Central memory CD4-positive, alpha-beta T cell (primary cell): Measurements from ENCODE around the gene TCF3.
A peak's percentile ranks its signal among the peaks of the same experiment; 100 is the strongest.
"Not testable (repeated sequence)": the region's sequence is repeated elsewhere in the genome, so short reads cannot be mapped to it uniquely, and the experiment has no call there.

Source experiments
- DNase-seq: peaks from one replicate; pipeline ENCODE4 v3.0.0; 2022

Gene TCF3

GRCh38 chr19:1672769-1673644 lies 20.6 kb upstream of the TCF3 start:
- no peak for DNase-seq

- peak; percentile 36 for DNase-seq
Measured at GRCh38 chr19:1672038-1672768, 19.8 kb upstream of the TCF3 start.

GRCh38 chr19:1671716-1672037 lies 19.3 kb upstream of the TCF3 start:
- no peak for DNase-seq

GRCh38 chr19:1670747-1671146 lies 18.3 kb upstream of the TCF3 start:
- DNase-seq, result not testable (repeated sequence)

- DNase-seq, result peak; percentile 29
Measured at GRCh38 chr19:1668486-1669270, 16.3 kb upstream of the TCF3 start.

- DNase-seq, result no peak
Measured at GRCh38 chr19:1668048-1668485, 15.7 kb upstream of the TCF3 start.

GRCh38 chr19:1665565-1666047 lies 13.2 kb upstream of the TCF3 start:
- no peak for DNase-seq

GRCh38 chr19:1663852-1664251 lies 11.4 kb upstream of the TCF3 start:
- no peak for DNase-seq

GRCh38 chr19:1663227-1663626 lies 10.8 kb upstream of the TCF3 start:
- DNase-seq, result not testable (repeated sequence)

- no peak for DNase-seq
Measured at GRCh38 chr19:1661995-1662394, 9.6 kb upstream of the TCF3 start.

- DNase-seq, result no peak
Measured at GRCh38 chr19:1659084-1659427, 6.6 kb upstream of the TCF3 start.

- no peak for DNase-seq
Measured at GRCh38 chr19:1658150-1659083, 6.0 kb upstream of the TCF3 start.

GRCh38 chr19:1657746-1658145 lies 5.3 kb upstream of the TCF3 start:
- DNase-seq, result no peak

- DNase-seq, result no peak
Measured at GRCh38 chr19:1656988-1657536, 4.6 kb upstream of the TCF3 start.

- no peak for DNase-seq
Measured at GRCh38 chr19:1655987-1656608, 3.7 kb upstream of the TCF3 start.

- DNase-seq, result no peak
Measured at GRCh38 chr19:1655131-1655981, 2.9 kb upstream of the TCF3 start.

- no peak for DNase-seq
Measured at GRCh38 chr19:1654178-1654792, 1.9 kb upstream of the TCF3 start.

GRCh38 chr19:1653300-1653628 lies 849 bp upstream of the TCF3 start:
- no peak for DNase-seq

- peak; percentile 43 for DNase-seq
Measured at GRCh38 chr19:1651568-1652291, 685 bp downstream of the TCF3 start.
